Retinal pigment epithelial cell (primary cell): ENCODE measurements around the gene POU6F2.

ENCODE experiments used
- DNase-seq: peaks from one replicate; pipeline ENCODE4 v3.0.0-alpha.2; 2010; ENCODE audit warnings: low read depth
- H3K4me3 ChIP-seq: 2 replicates; pipeline ENCODE4 v1.5.1; 2011; ENCODE audit warnings: mild to moderate bottlenecking, low read length, control low read depth, moderate library complexity
- TF ChIP-seq, protein P1 (sequence below): conservative IDR thresholded peaks from 2 replicates; pipeline ENCODE4 v1.5.1; 2011; ENCODE audit warnings: low read depth, low read length, control low read depth, inconsistent platforms

POU6F2 gene

DNA sequence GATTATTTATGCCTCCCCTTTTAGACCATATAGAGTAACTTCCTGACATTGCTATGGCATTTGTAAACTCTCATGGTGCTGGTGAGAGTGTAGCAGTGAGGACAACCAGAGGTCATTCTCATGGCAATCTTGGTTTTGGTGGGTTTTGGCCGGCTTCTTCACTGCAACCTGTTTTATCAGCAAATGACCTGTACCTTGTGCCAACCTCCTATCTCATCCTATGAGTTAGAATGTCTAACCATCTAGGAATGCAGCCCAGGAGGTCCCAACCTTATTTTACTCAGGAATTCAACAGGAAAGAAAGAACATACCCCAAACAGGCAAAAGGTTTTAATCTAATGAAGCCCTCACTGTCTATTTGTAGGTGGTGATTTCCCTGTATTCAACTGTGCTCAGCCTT lies 383.1 kb downstream of the POU6F2 start:
- TF ChIP-seq, protein P1, sequence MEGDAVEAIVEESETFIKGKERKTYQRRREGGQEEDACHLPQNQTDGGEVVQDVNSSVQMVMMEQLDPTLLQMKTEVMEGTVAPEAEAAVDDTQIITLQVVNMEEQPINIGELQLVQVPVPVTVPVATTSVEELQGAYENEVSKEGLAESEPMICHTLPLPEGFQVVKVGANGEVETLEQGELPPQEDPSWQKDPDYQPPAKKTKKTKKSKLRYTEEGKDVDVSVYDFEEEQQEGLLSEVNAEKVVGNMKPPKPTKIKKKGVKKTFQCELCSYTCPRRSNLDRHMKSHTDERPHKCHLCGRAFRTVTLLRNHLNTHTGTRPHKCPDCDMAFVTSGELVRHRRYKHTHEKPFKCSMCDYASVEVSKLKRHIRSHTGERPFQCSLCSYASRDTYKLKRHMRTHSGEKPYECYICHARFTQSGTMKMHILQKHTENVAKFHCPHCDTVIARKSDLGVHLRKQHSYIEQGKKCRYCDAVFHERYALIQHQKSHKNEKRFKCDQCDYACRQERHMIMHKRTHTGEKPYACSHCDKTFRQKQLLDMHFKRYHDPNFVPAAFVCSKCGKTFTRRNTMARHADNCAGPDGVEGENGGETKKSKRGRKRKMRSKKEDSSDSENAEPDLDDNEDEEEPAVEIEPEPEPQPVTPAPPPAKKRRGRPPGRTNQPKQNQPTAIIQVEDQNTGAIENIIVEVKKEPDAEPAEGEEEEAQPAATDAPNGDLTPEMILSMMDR, result no peak
- DNase-seq, result no peak
- no peak overlapping the region for H3K4me3 ChIP-seq

DNA sequence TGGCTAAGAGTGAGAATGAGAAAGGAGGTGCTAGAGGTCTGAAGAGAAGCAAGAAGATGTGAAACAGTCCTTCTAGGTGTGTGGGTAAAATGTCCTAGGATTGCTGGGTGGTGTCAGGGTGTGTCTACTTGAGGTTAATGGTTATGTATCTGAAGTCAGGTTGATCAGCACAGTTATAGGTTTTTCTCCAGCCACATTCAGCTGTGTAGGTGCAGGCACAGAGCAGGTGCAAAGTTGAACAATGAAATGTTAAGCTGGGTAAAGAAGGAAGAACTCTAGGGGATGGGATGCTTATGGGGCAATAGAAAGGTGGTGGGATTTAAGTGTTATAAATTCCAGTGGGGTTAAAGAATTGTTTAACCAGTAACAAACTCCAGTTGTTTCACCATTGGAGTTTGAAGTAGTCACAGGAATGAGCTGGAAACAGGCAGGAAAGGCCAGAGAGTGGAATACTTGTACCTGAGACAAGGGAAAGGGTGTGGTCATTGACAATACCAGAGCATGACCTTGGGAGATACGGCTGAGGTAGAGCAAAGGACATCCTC lies 388.1 kb downstream of the POU6F2 start:
- TF ChIP-seq, protein P1, result no peak
- H3K4me3 ChIP-seq, result no peak overlapping the region
- no peak for DNase-seq

DNA sequence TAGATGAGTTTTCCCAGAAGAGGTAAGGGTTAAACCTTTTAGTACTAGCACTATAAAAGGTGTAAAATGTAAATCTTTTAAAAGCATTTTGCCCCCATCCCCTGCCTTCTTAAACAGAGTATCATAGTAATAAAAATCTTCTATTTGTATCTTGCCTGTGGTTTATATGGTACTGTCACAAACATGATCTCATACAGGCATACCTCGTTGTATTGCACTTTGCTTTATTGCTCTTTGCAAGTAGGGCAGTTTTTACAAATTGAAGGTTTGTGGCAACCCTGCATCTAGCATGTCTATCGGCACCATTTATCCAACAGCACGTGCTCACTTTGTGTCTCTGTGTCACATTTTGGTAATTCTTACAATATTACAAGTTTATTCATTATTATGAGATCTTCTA lies 389.7 kb downstream of the POU6F2 start:
- no peak for DNase-seq
- no peak overlapping the region for H3K4me3 ChIP-seq
- TF ChIP-seq, protein P1, result no peak

DNA sequence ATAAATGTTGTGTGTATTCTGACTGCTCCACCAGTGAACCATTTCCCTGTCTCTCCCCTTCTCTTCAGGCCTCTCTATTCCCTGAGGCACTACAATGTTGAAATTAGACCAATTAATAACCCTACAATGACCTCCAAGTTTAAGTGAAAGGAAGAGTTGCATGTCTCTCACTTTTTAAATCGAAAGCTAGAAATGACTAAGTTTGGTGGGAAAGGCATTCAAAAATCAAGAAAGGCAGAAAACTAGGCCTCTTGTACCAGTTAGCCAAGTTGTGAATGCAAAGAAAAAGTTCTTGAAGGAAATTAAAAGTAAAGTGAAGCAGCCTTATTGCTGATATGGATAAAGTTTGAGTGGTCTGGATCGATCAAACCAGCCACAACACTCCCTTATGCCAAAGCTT lies 390.2 kb downstream of the POU6F2 start:
- TF ChIP-seq, protein P1, result no peak
- no peak overlapping the region for H3K4me3 ChIP-seq
- no peak for DNase-seq

DNA sequence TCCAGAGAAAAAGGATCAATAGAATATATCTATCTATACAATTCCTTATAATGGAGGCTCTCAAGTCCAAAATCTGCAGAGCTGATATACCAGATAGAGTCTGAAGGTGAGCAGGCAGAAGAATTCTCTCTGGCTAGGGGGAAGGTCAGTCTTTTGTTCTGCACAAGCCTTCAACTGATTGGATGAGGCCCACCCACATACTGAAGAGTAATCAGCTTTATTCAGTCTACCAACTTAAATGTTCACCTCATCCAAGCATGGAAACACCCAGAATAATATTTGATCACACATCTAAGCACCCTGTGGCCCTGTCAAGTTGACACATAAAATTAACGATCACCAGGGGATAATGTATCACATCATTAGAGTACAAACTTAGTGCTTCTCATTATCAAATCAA lies 394.7 kb downstream of the POU6F2 start:
- TF ChIP-seq, protein P1, result no peak

DNA sequence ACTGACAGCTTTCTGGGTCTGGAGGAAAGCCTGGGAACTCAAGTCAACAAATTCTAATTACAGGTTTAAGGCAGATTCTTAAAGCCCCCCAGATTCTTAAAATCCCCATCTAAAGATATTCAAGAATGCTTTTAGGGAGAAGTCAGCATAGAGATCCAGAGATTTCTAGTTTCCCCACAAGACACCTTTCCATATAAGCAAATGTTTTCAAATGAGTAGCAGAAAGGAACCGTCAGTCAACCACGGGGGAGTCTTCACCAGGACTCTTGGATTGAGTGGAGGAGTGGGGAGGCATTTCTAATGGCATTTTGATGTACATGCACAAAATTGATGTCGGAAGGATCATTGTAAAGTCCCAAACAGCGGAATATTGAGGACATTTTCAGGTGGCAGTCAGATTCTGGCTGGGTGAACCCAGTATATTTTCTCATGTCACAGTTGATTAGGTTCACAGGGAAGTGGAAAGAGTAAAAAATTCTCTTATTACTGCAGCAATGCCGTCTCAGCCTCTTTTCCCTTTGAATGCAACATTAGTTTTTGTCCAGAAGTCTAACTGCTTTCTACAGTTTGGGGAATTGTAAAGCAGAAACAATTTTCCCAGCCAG lies 396.8 kb downstream of the POU6F2 start:
- TF ChIP-seq, protein P1, result no peak
- no peak for DNase-seq
- H3K4me3 ChIP-seq, result no peak overlapping the region

More for the DNA sequence above, 394.7 kb downstream of the POU6F2 start:
- H3K4me3 ChIP-seq, result no peak overlapping the region
- no peak for DNase-seq

DNA sequence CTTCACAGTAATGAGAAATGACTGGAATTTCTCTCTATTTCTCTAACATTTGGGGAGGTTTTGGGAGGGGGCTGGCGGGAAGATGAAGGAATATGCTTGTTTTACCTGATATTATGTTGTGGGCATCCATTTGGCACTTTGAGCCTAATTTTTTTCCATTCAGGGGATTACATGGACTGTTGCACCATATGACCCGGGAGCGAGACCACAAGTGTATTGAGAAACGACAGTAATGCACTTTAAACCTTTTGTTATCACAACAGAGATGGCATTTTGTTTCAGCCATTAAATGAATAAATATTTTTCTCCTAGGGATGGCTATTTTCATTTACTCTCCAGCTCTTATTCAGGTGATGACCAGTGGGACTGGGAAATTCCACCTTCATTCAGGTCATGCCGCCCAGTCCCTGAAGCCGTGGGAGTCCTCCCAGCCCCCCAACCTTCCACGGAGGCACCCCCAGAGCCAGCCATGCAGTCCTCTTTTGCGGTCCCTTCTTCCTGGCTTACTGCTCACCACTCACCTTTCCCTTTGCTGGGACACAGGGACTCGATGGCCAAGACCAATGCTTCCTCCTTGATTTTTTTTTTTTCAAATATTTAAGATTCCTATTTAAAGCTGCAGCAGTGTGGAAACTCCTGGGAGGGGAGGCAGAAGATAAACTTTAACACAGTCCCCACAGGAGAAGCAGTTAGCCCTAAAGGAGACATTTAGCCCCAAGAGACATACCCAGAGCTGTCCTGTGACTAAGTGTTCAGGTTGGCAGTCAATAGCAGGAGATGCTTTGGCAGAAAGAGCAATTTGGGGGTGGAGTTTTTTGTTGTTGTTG lies 397.6 kb downstream of the POU6F2 start:
- H3K4me3 ChIP-seq, result no peak overlapping the region
- TF ChIP-seq, protein P1, result no peak
- no peak for DNase-seq
